ENCODE results near the gene RNFT2.

GRCh38 chr12:116693286-116694227, 44.6 kb upstream of the RNFT2 start:
- no peak for TF ChIP-seq CTCF (IDR thresholded peaks at IDR 0.05)
- no peak for TF ChIP-seq POLR2A (IDR thresholded peaks at IDR 0.05)
- no peak for TF ChIP-seq POLR2AphosphoS5 (IDR thresholded peaks at IDR 0.05; ENCODE audit: insufficient read depth in 1 of 2, low read depth in 1 of 2)
